HepG2 (cell line): Measurements from ENCODE around the gene PEX10. TPM values are rescaled to one million over a fixed set of nuclear protein-coding genes. Genes with fewer than 3 reads are reported as not detected.

Experiments
- CENPBD1 ChIP-seq: sonication (generic); formaldehyde crosslinking; IDR thresholded peaks from 2 replicates; pipeline ENCODE4 v1.8.0; 2022; ENCODE audit warnings: missing genetic modification reagents, low read depth, mild to moderate bottlenecking, borderline replicate concordance
- HDAC1 ChIP-seq: sonication (generic); formaldehyde crosslinking; IDR thresholded peaks from 2 replicates; pipeline ENCODE4 v1.5.1; 2020; ENCODE audit warnings: mild to moderate bottlenecking, missing genetic modification reagents
- HOXA5 ChIP-seq: sonication (generic); formaldehyde crosslinking; IDR thresholded peaks from 2 replicates; pipeline ENCODE4 v1.4.0; 2020; ENCODE audit warnings: missing genetic modification reagents
- IRF2 ChIP-seq: IDR thresholded peaks from 2 replicates; pipeline ENCODE4 v1.6.1; 2018; ENCODE audit warnings: missing genetic modification reagents, missing compliant biosample characterization
- KDM6A ChIP-seq: IDR thresholded peaks from 2 replicates; pipeline ENCODE4 v1.6.1; 2016; ENCODE audit warnings: low read depth
- PHF21A ChIP-seq: sonication (generic); formaldehyde crosslinking; IDR thresholded peaks from 2 replicates; pipeline ENCODE4 v1.5.0; 2020; ENCODE audit warnings: mild to moderate bottlenecking, missing genetic modification reagents
- ZIK1 ChIP-seq: sonication (generic); formaldehyde crosslinking; IDR thresholded peaks from 2 replicates; pipeline ENCODE4 v1.5.0; 2020; ENCODE audit warnings: mild to moderate bottlenecking, low read depth, missing genetic modification reagents, borderline replicate concordance
- ZNF747 ChIP-seq: sonication (generic); formaldehyde crosslinking; IDR thresholded peaks from 2 replicates; pipeline ENCODE4 v1.8.1; 2023; ENCODE audit warnings: missing genetic modification reagents, mild to moderate bottlenecking, borderline replicate concordance
- ZNF770 ChIP-seq: sonication (generic); formaldehyde crosslinking; IDR thresholded peaks from 2 replicates; pipeline ENCODE4 v1.5.0; 2020; ENCODE audit warnings: mild to moderate bottlenecking, missing genetic modification reagents
- polyA plus RNA-seq, 8 experiments: library from polyadenylated mRNA; depleted of rRNA in 3 of 8; stranded (reverse) in 7 of 8; unstranded in 1 of 8; fragments of >200 nt; fragmentation: Illumina TruSeq in 4 of 8; extraction: Trizol in 4 of 8; gene quantifications; 2 replicates each; pipeline versions ENCODE4 v1.2.1 to v1.2.3, GENCODE V29; 2011 to 2016; ENCODE audit warnings: low read depth in 4 of 8, missing spikeins in 1 of 8, mixed read lengths in 1 of 8; ENCODE audit not compliant: insufficient read depth in 1 of 8
- total RNA-seq, 5 experiments: library from RNA; depleted of rRNA; stranded (reverse); fragments of >200 nt; fragmentation: Illumina TruSeq; extraction: Trizol; gene quantifications; 2 replicates each; pipeline ENCODE4 v1.2.3, GENCODE V29; 2016; ENCODE audit warnings: low read depth in 1 of 5
- TF ChIP-seq, protein P1 (sequence below): sonication (generic); formaldehyde crosslinking; IDR thresholded peaks from 2 replicates; pipeline ENCODE4 v1.8.0; 2022; ENCODE audit warnings: mild to moderate bottlenecking, missing genetic modification reagents, moderate library complexity
- TF ChIP-seq, protein P2 (sequence below): IDR thresholded peaks from 2 replicates; pipeline ENCODE4 v1.6.1; 2016; ENCODE audit warnings: low read depth, missing genetic modification reagents, missing compliant biosample characterization
- TF ChIP-seq, protein P3 (sequence below): sonication (generic); formaldehyde crosslinking; IDR thresholded peaks from 2 replicates; pipeline ENCODE4 v1.5.1; 2020; ENCODE audit warnings: mild to moderate bottlenecking, missing genetic modification reagents
- TF ChIP-seq, protein P4 (sequence below): sonication (generic); formaldehyde crosslinking; IDR thresholded peaks from 2 replicates; pipeline ENCODE4 v1.4.0; 2020; ENCODE audit warnings: missing genetic modification reagents

PEX10 gene
- total and polyA plus RNA-seq, 2 of the 13 experiments (the other 11 are each of a cell fraction or from before 2014, with no cell fraction given), result 16.1 to 39.6 TPM

GRCh38 chr1:2413495-2414296 is 1.3 kb upstream of the PEX10 start (continued):
- TF ChIP-seq, protein P1, sequence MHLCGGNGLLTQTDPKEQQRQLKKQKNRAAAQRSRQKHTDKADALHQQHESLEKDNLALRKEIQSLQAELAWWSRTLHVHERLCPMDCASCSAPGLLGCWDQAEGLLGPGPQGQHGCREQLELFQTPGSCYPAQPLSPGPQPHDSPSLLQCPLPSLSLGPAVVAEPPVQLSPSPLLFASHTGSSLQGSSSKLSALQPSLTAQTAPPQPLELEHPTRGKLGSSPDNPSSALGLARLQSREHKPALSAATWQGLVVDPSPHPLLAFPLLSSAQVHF, result 0 out of 2 replicates have a peak, but pooled peaks have one; percentile 25
- TF ChIP-seq HDAC1 (CRISPR knock-in tag) (peak; percentile 59; the same call in 1 of the 2 replicates), KDM6A (CRISPR knock-in tag) (no peak), ZNF770 (CRISPR knock-in tag) (no peak), CENPBD1 (CRISPR knock-in tag) (no peak), ZNF747 (CRISPR knock-in tag) (no peak), IRF2 (no peak; the same call in 1 of the 2 replicates), PHF21A (CRISPR knock-in tag) (no peak), HOXA5 (no peak), ZIK1 (CRISPR knock-in tag) (peak; percentile 27; the same call in 1 of the 2 replicates)
- TF ChIP-seq, protein P2, sequence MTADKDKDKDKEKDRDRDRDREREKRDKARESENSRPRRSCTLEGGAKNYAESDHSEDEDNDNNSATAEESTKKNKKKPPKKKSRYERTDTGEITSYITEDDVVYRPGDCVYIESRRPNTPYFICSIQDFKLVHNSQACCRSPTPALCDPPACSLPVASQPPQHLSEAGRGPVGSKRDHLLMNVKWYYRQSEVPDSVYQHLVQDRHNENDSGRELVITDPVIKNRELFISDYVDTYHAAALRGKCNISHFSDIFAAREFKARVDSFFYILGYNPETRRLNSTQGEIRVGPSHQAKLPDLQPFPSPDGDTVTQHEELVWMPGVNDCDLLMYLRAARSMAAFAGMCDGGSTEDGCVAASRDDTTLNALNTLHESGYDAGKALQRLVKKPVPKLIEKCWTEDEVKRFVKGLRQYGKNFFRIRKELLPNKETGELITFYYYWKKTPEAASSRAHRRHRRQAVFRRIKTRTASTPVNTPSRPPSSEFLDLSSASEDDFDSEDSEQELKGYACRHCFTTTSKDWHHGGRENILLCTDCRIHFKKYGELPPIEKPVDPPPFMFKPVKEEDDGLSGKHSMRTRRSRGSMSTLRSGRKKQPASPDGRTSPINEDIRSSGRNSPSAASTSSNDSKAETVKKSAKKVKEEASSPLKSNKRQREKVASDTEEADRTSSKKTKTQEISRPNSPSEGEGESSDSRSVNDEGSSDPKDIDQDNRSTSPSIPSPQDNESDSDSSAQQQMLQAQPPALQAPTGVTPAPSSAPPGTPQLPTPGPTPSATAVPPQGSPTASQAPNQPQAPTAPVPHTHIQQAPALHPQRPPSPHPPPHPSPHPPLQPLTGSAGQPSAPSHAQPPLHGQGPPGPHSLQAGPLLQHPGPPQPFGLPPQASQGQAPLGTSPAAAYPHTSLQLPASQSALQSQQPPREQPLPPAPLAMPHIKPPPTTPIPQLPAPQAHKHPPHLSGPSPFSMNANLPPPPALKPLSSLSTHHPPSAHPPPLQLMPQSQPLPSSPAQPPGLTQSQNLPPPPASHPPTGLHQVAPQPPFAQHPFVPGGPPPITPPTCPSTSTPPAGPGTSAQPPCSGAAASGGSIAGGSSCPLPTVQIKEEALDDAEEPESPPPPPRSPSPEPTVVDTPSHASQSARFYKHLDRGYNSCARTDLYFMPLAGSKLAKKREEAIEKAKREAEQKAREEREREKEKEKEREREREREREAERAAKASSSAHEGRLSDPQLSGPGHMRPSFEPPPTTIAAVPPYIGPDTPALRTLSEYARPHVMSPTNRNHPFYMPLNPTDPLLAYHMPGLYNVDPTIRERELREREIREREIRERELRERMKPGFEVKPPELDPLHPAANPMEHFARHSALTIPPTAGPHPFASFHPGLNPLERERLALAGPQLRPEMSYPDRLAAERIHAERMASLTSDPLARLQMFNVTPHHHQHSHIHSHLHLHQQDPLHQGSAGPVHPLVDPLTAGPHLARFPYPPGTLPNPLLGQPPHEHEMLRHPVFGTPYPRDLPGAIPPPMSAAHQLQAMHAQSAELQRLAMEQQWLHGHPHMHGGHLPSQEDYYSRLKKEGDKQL (CRISPR knock-in tag), result no peak
- TF ChIP-seq, protein P3, sequence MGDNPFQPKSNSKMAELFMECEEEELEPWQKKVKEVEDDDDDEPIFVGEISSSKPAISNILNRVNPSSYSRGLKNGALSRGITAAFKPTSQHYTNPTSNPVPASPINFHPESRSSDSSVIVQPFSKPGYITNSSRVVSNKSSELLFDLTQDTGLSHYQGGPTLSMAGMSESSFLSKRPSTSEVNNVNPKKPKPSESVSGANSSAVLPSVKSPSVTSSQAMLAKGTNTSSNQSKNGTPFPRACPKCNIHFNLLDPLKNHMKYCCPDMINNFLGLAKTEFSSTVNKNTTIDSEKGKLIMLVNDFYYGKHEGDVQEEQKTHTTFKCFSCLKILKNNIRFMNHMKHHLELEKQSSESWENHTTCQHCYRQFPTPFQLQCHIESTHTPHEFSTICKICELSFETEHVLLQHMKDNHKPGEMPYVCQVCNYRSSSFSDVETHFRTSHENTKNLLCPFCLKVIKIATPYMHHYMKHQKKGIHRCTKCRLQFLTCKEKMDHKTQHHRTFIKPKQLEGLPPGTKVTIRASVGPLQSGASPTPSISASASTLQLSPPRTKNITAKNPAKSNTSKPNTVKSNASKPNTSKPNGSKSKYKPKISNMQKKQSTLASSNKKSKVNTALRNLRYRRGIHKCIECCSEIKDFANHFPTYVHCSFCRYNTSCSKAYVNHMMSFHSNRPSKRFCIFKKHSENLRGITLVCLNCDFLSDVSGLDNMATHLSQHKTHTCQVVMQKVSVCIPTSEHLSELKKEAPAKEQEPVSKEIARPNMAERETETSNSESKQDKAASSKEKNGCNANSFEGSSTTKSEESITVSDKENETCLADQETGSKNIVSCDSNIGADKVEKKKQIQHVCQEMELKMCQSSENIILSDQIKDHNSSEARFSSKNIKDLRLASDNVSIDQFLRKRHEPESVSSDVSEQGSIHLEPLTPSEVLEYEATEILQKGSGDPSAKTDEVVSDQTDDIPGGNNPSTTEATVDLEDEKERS (CRISPR knock-in tag), result no peak
- TF ChIP-seq, protein P4, sequence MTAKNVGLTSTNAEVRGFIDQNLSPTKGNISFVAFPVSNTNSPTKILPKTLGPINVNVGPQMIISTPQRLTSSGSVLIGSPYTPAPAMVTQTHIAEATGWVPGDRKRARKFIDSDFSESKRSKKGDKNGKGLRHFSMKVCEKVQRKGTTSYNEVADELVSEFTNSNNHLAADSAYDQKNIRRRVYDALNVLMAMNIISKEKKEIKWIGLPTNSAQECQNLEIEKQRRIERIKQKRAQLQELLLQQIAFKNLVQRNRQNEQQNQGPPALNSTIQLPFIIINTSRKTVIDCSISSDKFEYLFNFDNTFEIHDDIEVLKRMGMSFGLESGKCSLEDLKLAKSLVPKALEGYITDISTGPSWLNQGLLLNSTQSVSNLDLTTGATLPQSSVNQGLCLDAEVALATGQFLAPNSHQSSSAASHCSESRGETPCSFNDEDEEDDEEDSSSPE (CRISPR knock-in tag), result no peak
